K562 (cell line): ENCODE data around the gene SLC7A4. TPM values are rescaled to one million over a fixed set of nuclear protein-coding genes. Genes with fewer than 3 reads are reported as not detected.

ENCODE experiments used
- ASH1L ChIP-seq: fragments of 450-650 bp; IDR thresholded peaks from 2 replicates; pipeline ENCODE4 v1.6.1; 2018; ENCODE audit warnings: borderline replicate concordance, mild to moderate bottlenecking, low read depth; ENCODE audit not compliant: partially characterized antibody
- BDP1 ChIP-seq: IDR thresholded peaks from 3 replicates; pipeline ENCODE4 v1.6.1; 2011; ENCODE audit not compliant: insufficient read length, insufficient read depth
- CEBPZ ChIP-seq: fragments of 150-350 bp; IDR thresholded peaks from 2 replicates; pipeline ENCODE4 v1.6.1; 2014; ENCODE audit warnings: low read depth, mild to moderate bottlenecking, low read length, borderline replicate concordance
- COPS2 ChIP-seq: fragments of 450-650 bp; conservative IDR thresholded peaks from 2 replicates; pipeline ENCODE4 v1.6.1; 2016; ENCODE audit warnings: mild to moderate bottlenecking, moderate library complexity
- EGR1 ChIP-seq: fragments of 450-650 bp; conservative IDR thresholded peaks from 2 replicates; pipeline ENCODE4 v1.6.1; 2017; ENCODE audit warnings: mild to moderate bottlenecking
- EP300 ChIP-seq: IDR thresholded peaks from 2 replicates; pipeline ENCODE4 v1.6.1; 2012; ENCODE audit warnings: low read length, improper control_type of control experiment
- GATA2 ChIP-seq: sonication (generic); formaldehyde crosslinking; IDR thresholded peaks from 2 replicates; pipeline ENCODE4 v1.4.0; 2020; ENCODE audit warnings: mild to moderate bottlenecking, missing genetic modification reagents
- HBP1 ChIP-seq: fragments of 450-650 bp; formaldehyde crosslinking; IDR thresholded peaks from 2 replicates; pipeline ENCODE4 v1.4.0; 2022; ENCODE audit warnings: missing genetic modification characterization
- MAFK ChIP-seq: IDR thresholded peaks from 2 replicates; pipeline ENCODE4 v1.6.1; 2011; ENCODE audit warnings: low read length, improper control_type of control experiment
- MCM2 ChIP-seq: fragments of 450-650 bp; IDR thresholded peaks from 2 replicates; pipeline ENCODE4 v1.6.1; 2017; ENCODE audit warnings: low read depth, mild to moderate bottlenecking
- MTA2 ChIP-seq: fragments of 450-650 bp; IDR thresholded peaks from 2 replicates; pipeline ENCODE4 v1.6.1; 2016; ENCODE audit warnings: low read depth
- NR2F6 ChIP-seq: fragments of 450-650 bp; formaldehyde crosslinking; IDR thresholded peaks from 2 replicates; pipeline ENCODE4 v1.4.0; 2020; ENCODE audit warnings: mild to moderate bottlenecking
- POLR2AphosphoS2 ChIP-seq: IDR thresholded peaks from 2 replicates; pipeline ENCODE4 v1.6.1; 2012; ENCODE audit warnings: low read length, improper control_type of control experiment
- RHOXF2B ChIP-seq: fragments of 250-450 bp; sonication (Bioruptor Pico); conservative IDR thresholded peaks from 2 replicates; pipeline ENCODE4 v1.5.1; 2021
- SIX5 ChIP-seq, 2 experiments: IDR thresholded peaks; 2 replicates each; pipeline ENCODE4 v1.6.1; 2011; ENCODE audit warnings: low read length in 2 of 2, borderline replicate concordance in 1 of 2, low read depth in 1 of 2, mild to moderate bottlenecking in 1 of 2, moderate library complexity in 1 of 2; ENCODE audit not compliant: insufficient read depth in 1 of 2
- ZBTB26 ChIP-seq: fragments of 450-650 bp; formaldehyde crosslinking; IDR thresholded peaks from 2 replicates; pipeline ENCODE4 v1.4.0; 2022; ENCODE audit warnings: missing genetic modification characterization
- ZNF121 ChIP-seq: sonication (generic); formaldehyde crosslinking; conservative IDR thresholded peaks from 2 replicates; pipeline ENCODE4 v1.8.0; 2022; ENCODE audit warnings: missing genetic modification reagents
- ZNF644 ChIP-seq: fragments of 200-800 bp; sonication (Bioruptor generic); IDR thresholded peaks from 2 replicates; pipeline ENCODE4 v1.6.1; 2016; ENCODE audit warnings: low read depth, missing genetic modification characterization, missing compliant biosample characterization
- polyA plus RNA-seq, 8 experiments: library from polyadenylated mRNA; depleted of rRNA in 4 of 8; stranded (reverse) in 5 of 8; unstranded in 3 of 8; fragments of >200 nt; fragmentation: Nextera tagmentation in 2 of 8; fragmentation: Illumina TruSeq in 1 of 8; extraction: Ambion mirVana in 2 of 8; extraction: Trizol in 1 of 8; gene quantifications; 2 replicates each; pipeline versions ENCODE4 v1.2.1 to v1.2.3, GENCODE V29; 2011 to 2014; ENCODE audit warnings: inconsistent platforms in 1 of 8, missing spikeins in 1 of 8
- total RNA-seq, 7 experiments: library from RNA; depleted of rRNA in 6 of 7; stranded (reverse); fragments of >200 nt in 6 of 7; fragmentation: Illumina TruSeq in 2 of 7; extraction: Trizol in 2 of 7; gene quantifications; 2 replicates each; pipeline versions ENCODE4 v1.2.1 to v1.2.3, GENCODE V29; 2011 to 2021; ENCODE audit warnings: low replicate concordance in 1 of 7
- TF ChIP-seq, protein P1 (sequence below): fragments of 450-650 bp; formaldehyde crosslinking; IDR thresholded peaks from 2 replicates; pipeline ENCODE4 v1.4.0; 2020; ENCODE audit warnings: mild to moderate bottlenecking, moderate library complexity

SLC7A4 gene
- total and polyA plus RNA-seq, 9 of the 15 experiments (the other 6 are each of a cell fraction or from before 2014, with no cell fraction given): not detected

- TF ChIP-seq, protein P1, sequence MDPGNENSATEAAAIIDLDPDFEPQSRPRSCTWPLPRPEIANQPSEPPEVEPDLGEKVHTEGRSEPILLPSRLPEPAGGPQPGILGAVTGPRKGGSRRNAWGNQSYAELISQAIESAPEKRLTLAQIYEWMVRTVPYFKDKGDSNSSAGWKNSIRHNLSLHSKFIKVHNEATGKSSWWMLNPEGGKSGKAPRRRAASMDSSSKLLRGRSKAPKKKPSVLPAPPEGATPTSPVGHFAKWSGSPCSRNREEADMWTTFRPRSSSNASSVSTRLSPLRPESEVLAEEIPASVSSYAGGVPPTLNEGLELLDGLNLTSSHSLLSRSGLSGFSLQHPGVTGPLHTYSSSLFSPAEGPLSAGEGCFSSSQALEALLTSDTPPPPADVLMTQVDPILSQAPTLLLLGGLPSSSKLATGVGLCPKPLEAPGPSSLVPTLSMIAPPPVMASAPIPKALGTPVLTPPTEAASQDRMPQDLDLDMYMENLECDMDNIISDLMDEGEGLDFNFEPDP (CRISPR knock-in tag): peak; percentile 55; the same call in 1 of the 2 replicates
- no peak for TF ChIP-seq MTA2
- TF ChIP-seq CEBPZ: no peak
- no peak for TF ChIP-seq BDP1
- TF ChIP-seq RHOXF2B (CRISPR knock-in tag): no peak
- TF ChIP-seq SIX5 (IDR thresholded peaks at IDR 0.05; ENCODE audit: borderline replicate concordance in 1 of 2, insufficient read depth in 1 of 2, low read depth in 1 of 2, low read length in 2 of 2): no peak
- no peak for TF ChIP-seq EGR1
- no peak for TF ChIP-seq COPS2
- TF ChIP-seq GATA2 (CRISPR knock-in tag): no peak
- no peak; the same call in 1 of the 2 replicates for TF ChIP-seq MAFK
- no peak for TF ChIP-seq ZNF121 (CRISPR knock-in tag)
- TF ChIP-seq ASH1L: no peak
- TF ChIP-seq POLR2AphosphoS2: no peak
- peak; percentile 92; the same call in 1 of the 2 replicates for TF ChIP-seq HBP1 (CRISPR knock-in tag)
- no peak for TF ChIP-seq NR2F6
- no peak for TF ChIP-seq ZNF644 (tag)
- TF ChIP-seq MCM2: no peak
- TF ChIP-seq EP300: 0 out of 2 replicates have a peak, but pooled peaks have one; percentile 1
- TF ChIP-seq ZBTB26 (CRISPR knock-in tag): peak; percentile 94; the same call in 1 of the 2 replicates
Observed at GRCh38 chr22:21015466-21016006, 16.8 kb downstream of the SLC7A4 start (continued).
